ENCODE results near the gene ANKMY1. TPM values are rescaled to one million over a fixed set of nuclear protein-coding genes. Genes with fewer than 3 reads are reported as not detected.

ANKMY1 gene
- total RNA-seq, 1 donor, result 5.2 TPM

DNA sequence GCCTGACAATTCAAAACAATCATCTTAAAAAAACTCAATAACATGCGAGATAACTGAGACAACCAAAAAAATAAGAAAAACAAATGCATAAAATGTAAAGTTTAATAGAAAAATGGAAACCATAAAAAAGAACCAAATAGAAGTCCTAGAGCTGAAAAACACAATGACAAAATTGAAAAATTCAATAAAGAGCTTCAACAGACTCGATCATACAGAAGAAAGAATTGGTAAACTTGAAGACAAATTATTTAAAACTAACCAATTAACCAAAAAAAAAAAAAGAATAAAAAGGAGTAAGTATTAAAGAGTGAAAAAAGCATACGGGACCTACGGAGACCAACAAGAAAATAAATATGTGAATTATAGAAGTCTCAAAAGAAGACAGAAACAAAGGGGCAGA lies 84.6 kb downstream of the ANKMY1 start:
- TF ChIP-seq, protein P1, sequence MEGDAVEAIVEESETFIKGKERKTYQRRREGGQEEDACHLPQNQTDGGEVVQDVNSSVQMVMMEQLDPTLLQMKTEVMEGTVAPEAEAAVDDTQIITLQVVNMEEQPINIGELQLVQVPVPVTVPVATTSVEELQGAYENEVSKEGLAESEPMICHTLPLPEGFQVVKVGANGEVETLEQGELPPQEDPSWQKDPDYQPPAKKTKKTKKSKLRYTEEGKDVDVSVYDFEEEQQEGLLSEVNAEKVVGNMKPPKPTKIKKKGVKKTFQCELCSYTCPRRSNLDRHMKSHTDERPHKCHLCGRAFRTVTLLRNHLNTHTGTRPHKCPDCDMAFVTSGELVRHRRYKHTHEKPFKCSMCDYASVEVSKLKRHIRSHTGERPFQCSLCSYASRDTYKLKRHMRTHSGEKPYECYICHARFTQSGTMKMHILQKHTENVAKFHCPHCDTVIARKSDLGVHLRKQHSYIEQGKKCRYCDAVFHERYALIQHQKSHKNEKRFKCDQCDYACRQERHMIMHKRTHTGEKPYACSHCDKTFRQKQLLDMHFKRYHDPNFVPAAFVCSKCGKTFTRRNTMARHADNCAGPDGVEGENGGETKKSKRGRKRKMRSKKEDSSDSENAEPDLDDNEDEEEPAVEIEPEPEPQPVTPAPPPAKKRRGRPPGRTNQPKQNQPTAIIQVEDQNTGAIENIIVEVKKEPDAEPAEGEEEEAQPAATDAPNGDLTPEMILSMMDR (IDR thresholded peaks at IDR 0.05; ENCODE audit: insufficient read depth, low read depth, low read length), result no peak
- H3K4me3 ChIP-seq (ENCODE audit: low read depth, low read length), result no peak overlapping the region
- DNase-seq (ENCODE audit: low read depth), result no peak

DNA sequence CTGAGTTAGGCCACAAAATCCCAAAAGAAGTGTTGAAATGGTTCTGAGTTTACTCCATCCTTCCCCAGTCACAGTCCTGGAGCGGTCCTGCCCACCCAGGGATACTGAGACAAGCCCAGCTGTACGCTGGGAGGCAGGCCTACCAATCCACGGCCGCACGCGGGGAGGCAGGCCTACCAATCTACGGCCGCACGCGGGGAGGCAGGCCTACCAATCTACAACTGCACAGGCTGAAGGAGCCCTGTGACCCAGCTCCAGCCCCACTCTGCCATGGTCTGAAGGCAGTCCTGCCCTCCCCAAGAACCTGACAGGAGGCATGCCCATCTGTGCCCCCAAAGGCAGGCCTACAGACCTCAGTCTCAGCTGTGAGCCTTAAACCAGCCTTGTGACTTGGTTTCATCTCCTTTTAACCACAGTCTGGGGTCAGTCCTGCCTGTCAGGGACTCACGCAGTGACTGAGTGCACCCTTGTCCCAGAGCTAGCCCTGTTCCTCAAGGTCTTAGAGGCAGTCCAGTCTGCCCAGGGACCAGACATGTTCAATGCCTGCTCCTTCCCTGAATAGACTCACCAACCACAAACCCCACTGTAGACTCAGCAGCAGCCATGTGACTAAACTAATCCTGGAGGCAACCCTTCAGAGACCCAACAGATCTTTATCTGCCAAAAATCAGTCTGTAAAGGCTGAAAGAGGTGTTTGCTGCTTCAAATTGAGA lies 85.6 kb downstream of the ANKMY1 start:
- no peak for DNase-seq (ENCODE audit: low read depth)
- no peak overlapping the region for H3K4me3 ChIP-seq (ENCODE audit: low read depth, low read length)
- TF ChIP-seq, protein P1 (IDR thresholded peaks at IDR 0.05; ENCODE audit: insufficient read depth, low read depth, low read length), result no peak

DNA sequence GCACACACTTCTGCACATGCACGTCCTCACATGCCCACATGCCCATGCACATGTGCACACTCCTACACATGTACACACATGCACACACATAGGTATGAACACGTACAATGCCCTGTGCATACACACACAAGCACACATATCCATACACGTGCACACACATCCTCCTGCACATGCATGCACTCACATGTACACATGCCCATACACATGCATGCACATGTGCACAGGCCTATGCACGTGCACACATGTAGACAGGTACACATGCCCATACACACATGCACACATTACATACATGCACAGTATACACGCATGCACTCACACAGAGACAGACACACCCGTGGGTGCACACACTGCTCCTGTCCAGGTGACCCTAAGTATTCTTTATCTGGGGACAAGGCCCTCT lies 88.0 kb downstream of the ANKMY1 start:
- H3K4me3 ChIP-seq (ENCODE audit: low read depth, low read length), result no peak overlapping the region
- DNase-seq (ENCODE audit: low read depth), result no peak
- TF ChIP-seq, protein P1 (IDR thresholded peaks at IDR 0.05; ENCODE audit: insufficient read depth, low read depth, low read length), result no peak

DNA sequence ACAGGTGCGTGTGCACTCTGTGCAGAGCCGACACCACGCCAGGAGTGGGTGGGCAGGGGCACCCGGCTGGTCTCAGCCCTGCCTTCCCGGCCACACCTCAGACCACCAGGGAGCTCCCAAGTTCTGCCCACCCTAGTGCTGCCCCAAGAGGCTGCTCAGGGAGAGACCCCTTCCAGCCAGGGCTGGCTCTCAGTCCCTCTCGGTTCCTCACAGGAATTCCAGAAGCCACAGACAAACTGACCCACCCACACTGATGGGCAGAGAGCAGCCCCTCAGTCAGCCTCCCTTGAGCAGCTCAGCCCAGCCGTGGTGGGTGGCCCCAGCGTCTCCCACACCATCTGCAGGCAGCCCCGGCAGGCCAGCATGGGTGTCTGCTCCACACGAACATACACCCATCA lies 88.5 kb downstream of the ANKMY1 start:
- no peak for DNase-seq (ENCODE audit: low read depth)
- TF ChIP-seq, protein P1 (IDR thresholded peaks at IDR 0.05; ENCODE audit: insufficient read depth, low read depth, low read length), result no peak
- no peak overlapping the region for H3K4me3 ChIP-seq (ENCODE audit: low read depth, low read length)

DNA sequence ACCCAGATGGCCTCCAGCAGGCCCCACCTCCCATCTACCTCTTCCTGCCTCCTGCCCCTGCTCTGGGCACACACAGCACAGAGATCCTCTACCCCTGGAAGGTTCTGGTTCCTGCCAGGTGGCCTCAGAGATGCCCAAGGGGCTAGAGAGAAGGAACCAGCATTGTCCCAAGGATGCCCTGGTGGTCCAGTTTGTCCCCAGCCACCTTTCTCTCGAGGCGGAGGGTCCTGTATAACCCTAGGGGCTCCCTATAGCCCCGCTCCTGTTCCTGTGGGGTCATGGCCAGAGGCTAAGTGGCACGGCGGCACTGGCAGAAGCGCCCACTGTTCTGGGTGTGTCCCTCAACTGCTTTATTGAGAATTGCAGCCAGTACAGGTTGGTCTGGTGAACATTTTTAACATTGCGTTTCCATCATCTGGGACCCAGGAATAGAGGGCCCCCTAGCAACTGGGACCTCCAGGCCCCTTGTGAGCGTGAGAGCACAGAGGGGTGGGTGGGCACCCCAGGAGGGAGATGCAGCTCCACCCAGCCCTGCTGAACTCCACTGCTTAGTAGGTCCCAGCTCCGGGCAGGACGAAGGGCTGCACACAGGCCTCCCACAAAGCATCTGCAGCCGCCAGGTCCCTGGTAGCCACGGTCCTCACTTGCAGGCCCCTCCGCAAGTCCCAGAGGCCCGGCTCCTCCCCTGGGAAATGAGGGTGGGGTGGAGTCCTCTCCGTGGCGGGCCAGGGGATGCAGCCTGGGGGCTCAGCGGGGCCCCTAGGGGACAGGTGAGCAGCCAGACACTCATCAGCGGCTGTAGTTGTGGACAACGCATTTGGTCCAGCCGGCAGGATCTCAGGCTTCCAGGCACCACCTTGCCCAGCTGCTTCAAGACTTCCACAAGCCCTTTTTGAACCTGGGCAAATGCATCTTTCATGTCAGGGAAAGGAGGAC lies 89.2 kb downstream of the ANKMY1 start:
- no peak overlapping the region for H3K4me3 ChIP-seq (ENCODE audit: low read depth, low read length)
- TF ChIP-seq, protein P1 (IDR thresholded peaks at IDR 0.05; ENCODE audit: insufficient read depth, low read depth, low read length), result no peak
- DNase-seq (ENCODE audit: low read depth), result no peak

DNA sequence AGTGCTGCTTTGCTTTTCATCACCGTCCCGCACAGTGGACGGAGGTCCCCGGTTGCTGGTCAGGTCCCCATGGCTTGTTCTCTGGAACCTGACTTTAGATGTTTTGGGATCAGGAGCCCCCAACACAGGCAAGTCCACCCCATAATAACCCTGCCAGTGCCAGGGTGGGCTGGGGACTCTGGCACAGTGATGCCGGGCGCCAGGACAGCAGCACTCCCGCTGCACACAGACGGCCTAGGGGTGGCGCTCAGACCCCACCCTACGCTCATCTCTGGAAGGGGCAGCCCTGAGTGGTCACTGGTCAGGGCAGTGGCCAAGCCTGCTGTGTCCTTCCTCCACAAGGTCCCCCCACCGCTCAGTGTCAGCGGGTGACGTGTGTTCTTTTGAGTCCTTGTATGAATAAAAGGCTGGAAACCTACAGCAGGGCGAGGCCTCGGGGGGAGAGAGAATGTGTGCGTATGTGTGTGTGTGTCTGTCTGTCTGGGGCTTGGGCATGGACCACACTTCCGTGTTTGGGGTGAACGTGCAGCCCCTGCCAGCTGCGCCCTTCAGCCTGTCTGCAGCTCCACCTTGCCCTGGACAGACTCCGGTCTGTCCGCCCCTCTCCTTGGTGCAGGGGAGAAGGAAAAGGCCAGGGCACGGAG lies 90.0 kb downstream of the ANKMY1 start:
- no peak for DNase-seq (ENCODE audit: low read depth)
- TF ChIP-seq, protein P1 (IDR thresholded peaks at IDR 0.05; ENCODE audit: insufficient read depth, low read depth, low read length), result no peak
- no peak overlapping the region for H3K4me3 ChIP-seq (ENCODE audit: low read depth, low read length)
